CD14-positive monocyte (primary cell): ENCODE data around the gene MTRFR. TPM values are rescaled to one million over a fixed set of nuclear protein-coding genes. Genes with fewer than 3 reads are reported as not detected.

Experiments
- DNase-seq, 3 donors: peaks; one replicate each; pipeline ENCODE4 v3.0.0-alpha.2; 2011 to 2022
- H2AFZ ChIP-seq: 2 replicates; pipeline ENCODE4 v1.6.0; 2012; ENCODE audit warnings: mild to moderate bottlenecking, low read depth, low read length, inconsistent platforms; ENCODE audit not compliant: insufficient read depth, poor library complexity, severe bottlenecking
- H3K27ac ChIP-seq, 2 donors: 1 replicate in 1 of 2; 2 replicates in 1 of 2; pipeline ENCODE4 v1.5.1; 2012 to 2013; ENCODE audit warnings: low read length in 2 of 2, control low read depth in 1 of 2, inconsistent platforms in 1 of 2, low read depth in 1 of 2, mild to moderate bottlenecking in 1 of 2
- H3K27me3 ChIP-seq, 2 donors: one replicate each; pipeline versions ENCODE4 v1.6.0 to v1.6.1; 2011 to 2013; ENCODE audit warnings: low read length in 2 of 2; ENCODE audit not compliant: control insufficient read depth in 2 of 2, insufficient read depth in 2 of 2
- H3K36me3 ChIP-seq, 2 donors: replicated peaks in 1 of 2; 1 replicate in 1 of 2; 2 replicates in 1 of 2; pipeline versions ENCODE4 v1.5.1 to v1.6.1; 2012 to 2013; ENCODE audit warnings: low read length in 2 of 2, control low read depth in 1 of 2, inconsistent platforms in 1 of 2, mild to moderate bottlenecking in 1 of 2; ENCODE audit not compliant: insufficient read depth in 2 of 2, control insufficient read depth in 1 of 2
- H3K4me1 ChIP-seq, 2 donors: 1 replicate in 1 of 2; 2 replicates in 1 of 2; pipeline versions ENCODE4 v1.5.1 to v1.6.1; 2012 to 2013; ENCODE audit warnings: low read length in 2 of 2, control low read depth in 1 of 2, inconsistent platforms in 1 of 2, mild to moderate bottlenecking in 1 of 2, moderate library complexity in 1 of 2; ENCODE audit not compliant: insufficient read depth in 2 of 2, control insufficient read depth in 1 of 2
- H3K4me2 ChIP-seq: replicated peaks from 2 replicates; pipeline ENCODE3; 2012; ENCODE audit warnings: low read length, moderate library complexity, mild to moderate bottlenecking; ENCODE audit not compliant: poor library complexity, severe bottlenecking; ENCODE audit errors: extremely low read depth
- H3K4me3 ChIP-seq, 3 experiments: fragments of 200-600 bp in 1 of 3; sonication (generic) in 1 of 3; replicated peaks in 1 of 3; 1 replicate in 2 of 3; 2 replicates in 1 of 3; pipeline ENCODE4 v1.5.1; 2011 to 2013; ENCODE audit warnings: low read length in 3 of 3, mild to moderate bottlenecking in 3 of 3, control low read depth in 2 of 3, low read depth in 2 of 3, inconsistent platforms in 1 of 3, moderate library complexity in 1 of 3
- H3K79me2 ChIP-seq: 2 replicates; pipeline ENCODE4 v1.6.0; 2012; ENCODE audit warnings: mild to moderate bottlenecking, control low read depth, inconsistent platforms, low read length, moderate library complexity; ENCODE audit not compliant: insufficient read depth
- H3K9ac ChIP-seq: 2 replicates; pipeline ENCODE4 v1.6.0; 2017; ENCODE audit warnings: low read length, mild to moderate bottlenecking; ENCODE audit not compliant: insufficient read depth, poor library complexity, severe bottlenecking
- H3K9me3 ChIP-seq, 2 donors: replicated peaks in 1 of 2; 1 replicate in 1 of 2; 2 replicates in 1 of 2; pipeline versions ENCODE4 v1.5.1 to v1.6.1; 2012 to 2013; ENCODE audit warnings: low read length in 2 of 2, control low read depth in 1 of 2; ENCODE audit not compliant: control insufficient read depth in 1 of 2, insufficient read depth in 1 of 2
- H4K20me1 ChIP-seq: 2 replicates; pipeline ENCODE4 v1.6.0; 2012; ENCODE audit warnings: mild to moderate bottlenecking, low read length, control low read depth, moderate library complexity; ENCODE audit not compliant: insufficient read depth
- H3K27ac Mint-ChIP-seq, 7 donors: one replicate each; pipeline ENCODE4 v1.8.0; 2020; ENCODE audit warnings: mild to moderate bottlenecking in 7 of 7, mixed read lengths in 7 of 7, moderate library complexity in 6 of 7, inconsistent platforms in 2 of 7
- H3K27me3 Mint-ChIP-seq, 3 donors: one replicate each; pipeline ENCODE4 v1.8.0; 2021 to 2022; ENCODE audit warnings: low read depth in 3 of 3, mild to moderate bottlenecking in 3 of 3, mixed read lengths in 3 of 3, moderate library complexity in 3 of 3, inconsistent platforms in 1 of 3
- H3K36me3 Mint-ChIP-seq, 2 donors: one replicate each; pipeline ENCODE4 v1.8.0; 2020; ENCODE audit warnings: mixed read lengths in 2 of 2, inconsistent platforms in 1 of 2, mild to moderate bottlenecking in 1 of 2
- H3K4me1 Mint-ChIP-seq: one replicate; pipeline ENCODE4 v1.8.0; 2020; ENCODE audit warnings: mild to moderate bottlenecking, mixed read lengths
- H3K4me3 Mint-ChIP-seq, 2 donors: one replicate each; pipeline ENCODE4 v1.8.0; 2020; ENCODE audit warnings: mild to moderate bottlenecking in 2 of 2, mixed read lengths in 2 of 2, moderate library complexity in 1 of 2
- H3K9me3 Mint-ChIP-seq, 7 donors: one replicate each; pipeline ENCODE4 v1.8.0; 2020 to 2022; ENCODE audit warnings: mixed read lengths in 7 of 7, mild to moderate bottlenecking in 6 of 7, moderate library complexity in 6 of 7, inconsistent platforms in 2 of 7
- CTCF ChIP-seq: fragments of 200-600 bp; IDR thresholded peaks from one replicate; pipeline ENCODE4 v1.8.0; 2022; ENCODE audit warnings: antibody characterized with exemption, mild to moderate bottlenecking
- WGBS: methylation state at CpG from one replicate; pipeline ENCODE4 v1.1.5; 2013; ENCODE audit warnings: missing lambda C conversion rate; ENCODE audit not compliant: insufficient coverage; 5-methylcytosine and 5-hydroxymethylcytosine counted together
- intact Hi-C, 2 donors: fragments of 100-400 bp; cut with micrococcal nuclease; formaldehyde crosslinking; loops; one replicate each; pipeline versions ENCODE4 v1.15.0 to v1.15.1; 2023
- polyA minus RNA-seq: library from RNA; depleted of rRNA, polyadenylated mRNA; stranded (reverse); fragments of >200 nt; gene quantifications from 2 replicates; pipeline ENCODE4 v1.2.3, GENCODE V29; 2012
- polyA plus RNA-seq, 3 donors: library from polyadenylated mRNA; depleted of rRNA in 1 of 3; unstranded in 2 of 3; stranded (reverse) in 1 of 3; fragments of 300-500 nt in 2 of 3; fragments of >200 nt in 1 of 3; fragmentation: Illumina TruSeq in 2 of 3; gene quantifications; 1 replicate in 2 of 3; 2 replicates in 1 of 3; pipeline ENCODE4 v1.2.3, GENCODE V29; 2012 to 2021
- total RNA-seq, 12 experiments: library from RNA in 1 of 12; stranded (reverse) in 1 of 12; fragments of 120-200 nt in 1 of 12; gene quantifications; one replicate each; pipeline ENCODE4 v1.2.4 and lab custom pipeline; 2013 to 2026; ENCODE audit warnings: mixed read lengths in 6 of 12, inconsistent platforms in 1 of 12

The MTRFR gene
- total RNA-seq (2013), result 4.0 TPM
- polyA plus RNA-seq, result 1 to 10 TPM; 1.7 to 2.1 (median 1.7) TPM
- 1.4 and 2.6 TPM in 2 replicates for polyA minus RNA-seq
- total RNA-seq (lab: John Stamatoyannopoulos, UW), result 6.7 to 25.9 (median 12.8) reads per million in 11 experiments

- Histone ChIP-seq H3K4me1 (peaks cover 30 to 44% of the 10 kb centered on the region in 2 donors), H3K4me3 (peak within 1 kb of the TSS; percentile 76 to 97 (median 88)), H3K9me3 (no peaks in the 10 kb centered on the region), H3K36me3 (no peaks in the 10 kb centered on the region), H4K20me1 (peaks cover 2% of the 10 kb centered on the region), H3K79me2 (peaks cover 91% of the 10 kb centered on the region), H3K9ac (peak within 1 kb of the TSS; percentile 70), H3K4me2 (peak within 1 kb of the TSS; percentile 81), H3K27me3 (no peaks in the 10 kb centered on the region), H2AFZ (peak within 1 kb of the TSS; percentile 98), H3K27ac (peak within 1 kb of the TSS; percentile 82 to 84)
- peak; percentile 99 to 100 (median 99) for DNase-seq
- peaks cover 46% of the 10 kb centered on the region for H3K4me1 Mint-ChIP-seq
- H3K27ac Mint-ChIP-seq, result peak within 1 kb of the TSS; percentile 91 to 98 (median 96)
- TF ChIP-seq CTCF, result no peak
- peak within 1 kb of the TSS; percentile 92 to 98 for H3K4me3 Mint-ChIP-seq
- WGBS, result under 1% methylated on average over 64 of the region's 66 CpGs
- H3K9me3 Mint-ChIP-seq, result no peaks in the 10 kb centered on the region
- intact Hi-C loops, result loop anchor here (5.0 to 10.0 kb wide), 2 partner anchors 256 to 258 kb away; partner anchors contain the start of gene OGFOD2 (in 2 of the 2)
- H3K36me3 Mint-ChIP-seq, result peaks cover 0 to 5% of the 10 kb centered on the region in 2 donors
- peaks cover 0 to 2% (median 1%) of the 10 kb centered on the region in 3 donors for H3K27me3 Mint-ChIP-seq
Observed at GRCh38 chr12:123232807-123233504, at the start of gene MTRFR, which contains the start of gene MPHOSPH9. MTRFR (plus strand) TSS chr12:123233436; CDS start chr12:123253675, 20,239 bp downstream. MPHOSPH9 (minus strand) TSS chr12:123233141; CDS start chr12:123230364, 2,777 bp downstream.

GRCh38 chr12:123187637-123188036, 45.6 kb upstream of the MTRFR start:
- Histone ChIP-seq H4K20me1 (no peaks in the 10 kb centered on the region), H3K36me3 (peaks cover 46 to 84% of the 10 kb centered on the region in 2 donors), H3K4me2 (no peak overlapping the region), H3K4me1 (no peaks in the 10 kb centered on the region), H3K4me3 (no peak overlapping the region), H3K27me3 (no peaks in the 10 kb centered on the region), H3K9ac (no peak overlapping the region), H3K9me3 (no peaks in the 10 kb centered on the region), H2AFZ (no peak overlapping the region), H3K27ac (no peak overlapping the region), H3K79me2 (no peaks in the 10 kb centered on the region)
- peak overlapping the region in 1 of 7 donors; percentile 22 for H3K27ac Mint-ChIP-seq
- H3K4me1 Mint-ChIP-seq, result no peaks in the 10 kb centered on the region
- WGBS, result 100% methylated on average over 3 of the region's 6 CpGs
- TF ChIP-seq CTCF, result no peak
- H3K9me3 Mint-ChIP-seq, result no peaks in the 10 kb centered on the region
- no peak for DNase-seq
- H3K27me3 Mint-ChIP-seq, result no peaks in the 10 kb centered on the region
- intact Hi-C loops, result no loop called here
- H3K4me3 Mint-ChIP-seq, result no peak overlapping the region
- H3K36me3 Mint-ChIP-seq, result peaks cover 63 to 90% of the 10 kb centered on the region in 2 donors
